ENCODE measurements around the gene CNN1. TPM values are rescaled to one million over a fixed set of nuclear protein-coding genes. Genes with fewer than 3 reads are reported as not detected.
A peak's percentile ranks its signal among the peaks of the same experiment; 100 is the strongest.

Gene CNN1
- total RNA-seq, 2 donors from 2014 or later = 426 to 525 TPM

DNA sequence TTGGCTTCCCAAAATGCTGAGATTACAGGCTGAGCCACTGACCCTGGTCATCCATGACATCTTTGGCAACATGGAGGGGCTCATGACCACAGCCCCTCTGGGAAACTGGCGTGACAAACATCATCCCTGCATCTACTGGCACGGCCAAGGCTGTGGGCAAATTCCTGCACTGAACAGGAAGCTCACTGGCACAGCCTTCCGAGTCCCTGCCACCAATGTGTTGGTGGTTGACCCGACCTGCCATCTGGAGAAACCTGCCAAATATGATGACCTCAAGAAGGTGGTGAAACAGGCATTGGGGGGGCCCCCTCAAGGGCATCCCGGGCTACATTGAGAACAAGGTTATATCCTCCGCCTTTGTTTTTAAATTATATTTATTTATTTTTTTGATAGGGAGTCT, 47.7 kb downstream of the CNN1 start:
- intact Hi-C loops (cut with DNase I) = loop anchor here (5.0 to 10.0 kb wide), 3 partner anchors 89 to 292 kb away; partner anchors contain the start of genes EPOR and TSPAN16
- H3K4me1 ChIP-seq (replicated peaks) = no peaks in the 10 kb centered on the region
- no peaks in the 10 kb centered on the region for H3K36me3 ChIP-seq
- H3K27me3 ChIP-seq (replicated peaks; ENCODE audit: insufficient read depth) = no peaks in the 10 kb centered on the region
- H3K4me3 ChIP-seq = no peak overlapping the region
- 80% methylated on average over 6 of the region's 6 CpGs for WGBS
- H3K9me3 ChIP-seq = no peaks in the 10 kb centered on the region
- no peak for DNase-seq (ENCODE audit: low spot score)
- H3K27ac ChIP-seq = no peak overlapping the region
- TF ChIP-seq POLR2A (IDR thresholded peaks at IDR 0.05) = no peak
- TF ChIP-seq CTCF (IDR thresholded peaks at IDR 0.05) = no peak
- TF ChIP-seq POLR2AphosphoS5 (IDR thresholded peaks at IDR 0.05) = no peak

GRCh38 chr19:11587302-11587974, 48.8 kb downstream of the CNN1 start:
- 2% methylated on average over 7 of the region's 7 CpGs for WGBS
- H3K27ac ChIP-seq = no peak overlapping the region
- no peaks in the 10 kb centered on the region for H3K9me3 ChIP-seq
- no peaks in the 10 kb centered on the region for H3K4me1 ChIP-seq (replicated peaks)
- peak; percentile 59 for DNase-seq (ENCODE audit: low spot score)
- intact Hi-C loops (cut with DNase I) = loop anchor here (5.0 to 10.0 kb wide), 3 partner anchors 90 to 293 kb away; partner anchors contain the start of genes EPOR and TSPAN16
- no peaks in the 10 kb centered on the region for H3K27me3 ChIP-seq (replicated peaks; ENCODE audit: insufficient read depth)
- no peak overlapping the region for H3K4me3 ChIP-seq
- no peaks in the 10 kb centered on the region for H3K36me3 ChIP-seq
- TF ChIP-seq POLR2AphosphoS5 (IDR thresholded peaks at IDR 0.05) = peak; percentile 60
- no peak for TF ChIP-seq POLR2A (IDR thresholded peaks at IDR 0.05)
- peak; percentile 53 to 95 (median 84) for TF ChIP-seq CTCF (IDR thresholded peaks at IDR 0.05)

- H3K27ac ChIP-seq = no peak overlapping the region
Observed at GRCh38 chr19:11587975-11588631, 49.5 kb downstream of the CNN1 start.

DNA sequence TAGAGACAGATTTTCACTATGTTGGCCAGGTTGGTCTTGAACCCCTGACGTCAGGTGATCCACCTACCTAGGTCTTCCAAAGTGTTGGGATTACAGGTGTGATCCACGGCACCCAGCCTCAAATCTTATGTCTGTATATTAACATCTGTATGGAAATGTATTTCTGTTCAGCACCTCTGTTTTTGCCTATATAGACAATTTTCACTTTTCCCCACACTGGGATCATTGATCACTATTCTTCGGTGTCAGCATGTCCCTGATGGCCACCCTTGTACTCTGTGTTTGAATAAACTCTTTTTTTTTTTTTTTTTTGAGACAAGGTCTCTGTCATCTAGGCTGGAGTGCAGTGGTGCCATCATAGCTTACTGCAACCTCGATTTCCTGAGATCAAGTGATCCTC, 55.4 kb downstream of the CNN1 start:
- TF ChIP-seq POLR2A (IDR thresholded peaks at IDR 0.05) (no peak), CTCF (IDR thresholded peaks at IDR 0.05) (no peak), POLR2AphosphoS5 (IDR thresholded peaks at IDR 0.05) (no peak)
- Histone ChIP-seq H3K36me3 (no peaks in the 10 kb centered on the region), H3K27me3 (replicated peaks; ENCODE audit: insufficient read depth) (no peaks in the 10 kb centered on the region), H3K4me3 (no peak overlapping the region), H3K4me1 (replicated peaks) (no peaks in the 10 kb centered on the region), H3K27ac (no peak overlapping the region), H3K9me3 (no peaks in the 10 kb centered on the region)
- 87% methylated on average over 4 of the region's 4 CpGs for WGBS
- intact Hi-C loops (cut with DNase I) = no loop called here
- DNase-seq (ENCODE audit: low spot score) = no peak

More at GRCh38 chr19:11587975-11588631, 49.5 kb downstream of the CNN1 start:
- no peak overlapping the region for H3K4me3 ChIP-seq
- no peaks in the 10 kb centered on the region for H3K9me3 ChIP-seq
- H3K27me3 ChIP-seq (replicated peaks; ENCODE audit: insufficient read depth) = no peaks in the 10 kb centered on the region
- 61% methylated on average over 13 of the region's 13 CpGs for WGBS
- TF ChIP-seq POLR2AphosphoS5 (IDR thresholded peaks at IDR 0.05) (no peak), POLR2A (IDR thresholded peaks at IDR 0.05) (no peak), CTCF (IDR thresholded peaks at IDR 0.05) (no peak)
- intact Hi-C loops (cut with DNase I) = loop anchor here (5.0 to 10.0 kb wide), 3 partner anchors 91 to 293 kb away; partner anchors contain the start of genes EPOR and TSPAN16
- no peak for DNase-seq (ENCODE audit: low spot score)
- H3K4me1 ChIP-seq (replicated peaks) = no peaks in the 10 kb centered on the region
- no peaks in the 10 kb centered on the region for H3K36me3 ChIP-seq
